Measurements from ENCODE around the gene MSRB1. TPM values are rescaled to one million over a fixed set of nuclear protein-coding genes. Genes with fewer than 3 reads are reported as not detected.

The MSRB1 gene
- total and polyA plus RNA-seq, 9 donors = 6.7 to 31.1 (median 21.9) TPM

DNA sequence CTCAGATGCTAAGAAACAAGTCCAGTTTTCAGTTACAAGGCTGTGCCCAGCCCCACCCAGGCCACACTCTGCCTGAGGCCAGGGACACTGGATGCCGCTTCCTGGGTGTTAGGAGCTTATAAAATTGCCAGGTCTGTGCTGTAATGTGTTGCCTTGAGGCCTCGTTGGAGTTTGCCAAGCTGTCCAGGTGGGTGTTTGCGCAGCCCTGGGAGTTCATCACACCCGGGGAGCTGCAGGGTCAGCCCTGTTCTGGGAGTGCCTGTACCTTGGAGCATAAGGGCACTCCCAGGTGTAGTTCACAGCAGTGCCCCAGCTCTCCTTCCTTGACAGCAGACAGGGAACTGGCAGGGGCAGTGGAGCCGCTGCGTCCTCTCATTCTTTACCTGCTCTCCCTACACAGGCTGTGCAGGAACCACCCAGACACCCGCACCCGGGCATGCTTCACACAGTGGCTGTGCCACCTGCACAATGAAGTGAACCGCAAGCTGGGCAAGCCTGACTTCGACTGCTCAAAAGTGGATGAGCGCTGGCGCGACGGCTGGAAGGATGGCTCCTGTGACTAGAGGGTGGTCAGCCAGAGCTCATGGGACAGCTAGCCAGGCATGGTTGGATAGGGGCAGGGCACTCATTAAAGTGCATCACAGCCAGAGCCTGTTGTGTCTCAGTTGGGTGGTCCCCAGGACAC, 42.6 kb upstream of the MSRB1 start:
- WGBS, 3 donors = 90 to 94% (median 92%) methylated on average over 14 of the region's 14 CpGs
- TF ChIP-seq POLR2A (IDR thresholded peaks at IDR 0.05) = no peak
- Histone ChIP-seq H3K36me3 (no peaks in the 10 kb centered on the region), H3K27me3 (peaks cover 1% of the 10 kb centered on the region), H3K4me1 (ENCODE audit: insufficient read depth) (peaks cover 4% of the 10 kb centered on the region), H3K27ac (no peak overlapping the region), H3K9me3 (no peaks in the 10 kb centered on the region), H3K4me3 (no peak overlapping the region)
- no peak for DNase-seq
- intact Hi-C loops (cut with DNase I) = no loop called here

- peaks cover 3% of the 10 kb centered on the region for H3K27me3 ChIP-seq
- WGBS, 3 donors = 10 to 17% (median 13%) methylated on average over 44 to 58 of the region's 58 CpGs
- no peak for DNase-seq
These were observed 41.6 kb upstream of the MSRB1 start for GRCh38 chr16:1984347-1985225.

DNA sequence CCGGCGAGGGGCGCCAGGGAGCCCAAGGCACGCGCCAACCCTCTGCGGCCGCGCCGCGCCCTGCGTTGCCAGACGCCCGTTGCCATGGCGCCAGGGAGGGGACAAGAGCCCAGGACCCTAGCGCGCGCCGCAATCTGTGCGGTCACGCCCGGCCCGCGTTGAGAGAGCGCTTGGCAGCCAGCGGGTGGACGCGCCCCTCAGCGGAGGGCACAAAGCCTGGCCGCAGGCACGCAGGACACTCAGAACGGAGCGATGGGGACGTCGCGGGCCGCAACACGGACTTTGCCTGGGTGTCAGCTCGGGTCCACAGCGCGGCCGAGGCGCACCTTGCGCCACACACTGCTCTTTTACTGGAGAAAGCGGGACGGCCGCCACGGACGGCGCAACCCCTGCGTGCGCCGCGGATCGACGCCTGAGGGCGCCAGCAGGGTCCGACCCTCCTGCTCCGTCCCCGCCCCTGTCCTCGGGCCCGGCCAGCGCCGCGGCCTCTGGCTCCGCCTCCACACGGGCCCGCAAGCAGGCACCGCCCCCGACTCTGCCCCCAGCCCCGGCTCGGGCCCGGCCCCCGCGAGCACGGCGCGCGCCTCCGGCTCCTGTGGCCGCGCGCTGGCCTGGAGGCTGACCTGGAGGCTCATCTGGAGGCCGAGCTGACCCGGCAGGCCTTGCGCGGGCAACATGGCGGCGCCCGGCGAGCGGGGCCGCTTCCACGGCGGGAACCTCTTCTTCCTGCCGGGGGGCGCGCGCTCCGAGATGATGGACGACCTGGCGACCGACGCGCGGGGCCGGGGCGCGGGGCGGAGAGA, 40.7 kb upstream of the MSRB1 start, which contains the start of gene GFER:
Gene GFER (plus strand): TSS at position 650 of the 803 bp plus-strand sequence. CDS start 26 bp downstream, at position 676.
- peak; percentile 24 for TF ChIP-seq POLR2A (IDR thresholded peaks at IDR 0.05)
- TF ChIP-seq, protein P1, sequence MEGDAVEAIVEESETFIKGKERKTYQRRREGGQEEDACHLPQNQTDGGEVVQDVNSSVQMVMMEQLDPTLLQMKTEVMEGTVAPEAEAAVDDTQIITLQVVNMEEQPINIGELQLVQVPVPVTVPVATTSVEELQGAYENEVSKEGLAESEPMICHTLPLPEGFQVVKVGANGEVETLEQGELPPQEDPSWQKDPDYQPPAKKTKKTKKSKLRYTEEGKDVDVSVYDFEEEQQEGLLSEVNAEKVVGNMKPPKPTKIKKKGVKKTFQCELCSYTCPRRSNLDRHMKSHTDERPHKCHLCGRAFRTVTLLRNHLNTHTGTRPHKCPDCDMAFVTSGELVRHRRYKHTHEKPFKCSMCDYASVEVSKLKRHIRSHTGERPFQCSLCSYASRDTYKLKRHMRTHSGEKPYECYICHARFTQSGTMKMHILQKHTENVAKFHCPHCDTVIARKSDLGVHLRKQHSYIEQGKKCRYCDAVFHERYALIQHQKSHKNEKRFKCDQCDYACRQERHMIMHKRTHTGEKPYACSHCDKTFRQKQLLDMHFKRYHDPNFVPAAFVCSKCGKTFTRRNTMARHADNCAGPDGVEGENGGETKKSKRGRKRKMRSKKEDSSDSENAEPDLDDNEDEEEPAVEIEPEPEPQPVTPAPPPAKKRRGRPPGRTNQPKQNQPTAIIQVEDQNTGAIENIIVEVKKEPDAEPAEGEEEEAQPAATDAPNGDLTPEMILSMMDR (IDR thresholded peaks at IDR 0.05) = no peak
- Histone ChIP-seq H3K36me3 (no peaks in the 10 kb centered on the region), H3K9me3 (no peaks in the 10 kb centered on the region), H3K27ac (no peak within 1 kb of the TSS), H3K4me1 (ENCODE audit: insufficient read depth) (peaks cover 4% of the 10 kb centered on the region), H3K4me3 (peak within 1 kb of the TSS; percentile 55), H3K27me3 (peaks cover 3% of the 10 kb centered on the region)
- intact Hi-C loops (cut with DNase I) = no loop called here
- WGBS, 3 donors = 0 to 1% (median 0%) methylated on average over 49 to 109 of the region's 109 CpGs
- peak; percentile 72 to 89 (median 83) for DNase-seq

More at GRCh38 chr16:1984347-1985225, 41.6 kb upstream of the MSRB1 start:
- Histone ChIP-seq H3K4me3 (peak overlapping the region; percentile 55), H3K9me3 (no peaks in the 10 kb centered on the region), H3K27ac (no peak overlapping the region), H3K4me1 (ENCODE audit: insufficient read depth) (peaks cover 4% of the 10 kb centered on the region), H3K36me3 (no peaks in the 10 kb centered on the region)
- intact Hi-C loops (cut with DNase I) = no loop called here
- no peak for TF ChIP-seq EP300 (IDR thresholded peaks at IDR 0.05)
- TF ChIP-seq, protein P1 (IDR thresholded peaks at IDR 0.05) = no peak
- no peak for TF ChIP-seq POLR2A (IDR thresholded peaks at IDR 0.05)

- TF ChIP-seq, protein P1 (IDR thresholded peaks at IDR 0.05) = no peak
- TF ChIP-seq EP300 (IDR thresholded peaks at IDR 0.05) (no peak), POLR2A (IDR thresholded peaks at IDR 0.05) (no peak)
- DNase-seq = no peak
- H3K36me3 ChIP-seq = no peaks in the 10 kb centered on the region
- H3K4me1 ChIP-seq (ENCODE audit: insufficient read depth) = peaks cover 4% of the 10 kb centered on the region
- H3K27ac ChIP-seq = no peak overlapping the region
- 18 to 23% (median 23%) methylated on average over 19 of the region's 19 CpGs for WGBS, 3 donors
- H3K4me3 ChIP-seq = peak overlapping the region; percentile 55
- no peaks in the 10 kb centered on the region for H3K9me3 ChIP-seq
- intact Hi-C loops (cut with DNase I) = no loop called here
- peaks cover 3% of the 10 kb centered on the region for H3K27me3 ChIP-seq
These were observed 40.1 kb upstream of the MSRB1 start for GRCh38 chr16:1982991-1983543.

All from ovary (tissue), 9 donors.